ENCODE data around the gene UCP2.

DNA sequence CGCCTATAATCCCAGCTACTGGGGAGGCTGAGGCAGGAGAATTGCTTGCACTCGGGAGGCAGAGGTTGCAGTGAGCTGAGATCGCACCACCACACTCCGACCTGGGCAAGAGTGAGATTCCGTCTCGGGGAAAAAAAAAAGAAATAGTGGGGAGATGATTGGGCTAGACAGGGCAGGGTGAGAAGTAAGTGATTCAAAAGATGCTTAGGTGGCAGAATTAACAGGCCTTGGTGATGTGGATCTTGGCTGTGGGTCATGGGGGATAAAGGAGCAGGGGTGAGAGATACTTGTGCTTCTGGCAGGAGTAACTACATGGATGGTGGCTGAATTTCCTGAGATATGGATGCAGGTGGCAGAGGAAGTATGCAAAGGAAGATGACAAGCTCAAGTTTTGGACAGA is 39.4 kb upstream of the UCP2 start:
- no peak for TF ChIP-seq CTCF (conservative IDR thresholded peaks at IDR 0.05; ENCODE audit: low read length)
- no peak for TF ChIP-seq EZH2phosphoT487 (IDR thresholded peaks at IDR 0.05; ENCODE audit: borderline replicate concordance, low read depth, low read length)
